ENCODE results near the gene SPNS2.

The SPNS2 gene

GRCh38 chr17:4480929-4481898, 17.5 kb upstream of the SPNS2 start:
- DNase-seq (ENCODE audit: low read depth): no peak

GRCh38 chr17:4482338-4483011, 16.2 kb upstream of the SPNS2 start:
- no peak for DNase-seq (ENCODE audit: low read depth)

DNA sequence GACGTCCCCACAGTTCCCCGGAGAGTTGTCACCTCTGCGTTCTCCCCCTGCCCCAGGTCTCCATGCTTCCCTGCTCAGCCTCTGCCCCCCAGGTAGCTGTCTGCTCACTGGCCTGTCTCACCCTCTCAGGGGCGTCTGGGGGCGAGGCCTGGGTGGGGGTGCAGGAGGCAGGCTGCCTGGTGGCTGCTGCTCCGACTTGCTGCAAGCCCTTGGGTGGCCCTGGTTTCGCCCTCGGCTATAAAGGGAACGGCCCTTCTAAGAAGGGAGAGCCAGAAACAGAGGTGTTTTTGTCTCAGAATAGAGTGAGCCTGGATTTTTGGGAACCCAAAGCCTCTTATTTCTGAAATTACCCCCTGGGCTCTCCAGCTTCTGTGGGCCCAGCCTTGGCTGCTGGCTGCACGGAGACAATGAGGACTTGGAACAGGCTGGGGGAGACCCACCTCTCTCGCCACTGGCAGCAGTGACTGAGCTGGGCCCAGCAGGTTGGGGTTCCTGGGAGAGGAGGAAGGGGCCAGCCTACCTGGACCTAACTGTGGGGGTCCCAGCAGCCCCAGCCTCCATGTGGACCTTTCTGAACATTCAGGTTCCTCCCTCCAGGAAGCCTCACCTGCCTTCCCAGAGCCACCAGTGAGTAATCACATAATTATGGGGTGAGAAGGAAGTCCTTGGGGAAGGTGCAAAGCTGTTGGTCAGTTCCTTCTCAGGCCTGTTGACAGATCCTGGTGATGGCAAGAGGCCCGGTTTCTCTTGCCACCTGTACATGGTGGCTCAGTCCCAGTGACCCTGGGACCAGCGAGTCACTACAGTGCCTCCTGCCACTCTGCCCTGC, 15.5 kb upstream of the SPNS2 start:
- no peak for DNase-seq (ENCODE audit: low read depth)

DNA sequence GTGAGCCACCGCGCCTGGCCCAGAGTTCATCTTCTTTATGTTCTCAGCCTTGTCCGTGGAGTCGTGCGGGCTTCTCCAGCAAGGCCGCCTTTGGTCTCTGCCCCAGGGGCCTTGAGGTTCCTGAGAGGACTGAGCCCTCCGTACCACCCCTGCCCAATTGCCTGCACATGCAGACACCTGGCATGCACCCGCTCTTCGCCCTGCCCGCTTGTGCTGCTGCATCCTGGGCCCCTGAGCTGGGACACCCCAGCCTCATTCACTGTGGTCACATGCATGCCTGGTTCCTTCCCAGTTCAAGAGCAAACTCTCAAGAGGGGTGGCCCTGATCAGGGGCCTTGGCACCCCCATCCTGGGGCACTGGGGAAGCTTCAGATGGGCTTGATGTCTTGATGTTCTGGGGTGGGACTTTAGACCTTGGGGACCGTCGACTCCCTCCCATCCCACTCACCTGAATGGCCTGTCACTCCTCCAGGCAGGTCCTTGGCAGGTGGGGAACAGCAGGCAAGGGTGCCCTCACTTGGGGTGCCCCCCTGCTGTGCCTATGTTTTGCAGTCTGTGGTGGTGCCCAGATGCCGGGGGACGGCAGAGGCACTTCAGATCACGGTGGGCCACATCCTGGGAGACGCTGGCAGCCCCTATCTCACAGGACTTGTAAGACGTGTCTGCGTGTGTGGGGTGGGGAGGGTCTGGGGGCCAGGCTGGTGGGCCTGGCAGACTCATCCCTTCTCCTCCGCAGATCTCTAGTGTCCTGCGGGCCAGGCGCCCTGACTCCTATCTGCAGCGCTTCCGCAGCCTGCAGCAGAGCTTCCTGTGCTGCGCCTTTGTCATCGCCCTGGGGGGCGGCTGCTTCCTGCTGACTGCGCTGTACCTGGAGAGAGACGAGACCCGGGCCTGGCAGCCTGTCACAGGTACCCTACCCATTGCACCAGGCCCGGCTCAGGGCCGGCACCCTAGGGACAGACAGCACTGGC, 12.7 kb upstream of the SPNS2 start:
- DNase-seq (ENCODE audit: low read depth): no peak

- DNase-seq (ENCODE audit: low read depth): no peak
Measured at GRCh38 chr17:4487296-4487695, 11.4 kb upstream of the SPNS2 start.

DNA sequence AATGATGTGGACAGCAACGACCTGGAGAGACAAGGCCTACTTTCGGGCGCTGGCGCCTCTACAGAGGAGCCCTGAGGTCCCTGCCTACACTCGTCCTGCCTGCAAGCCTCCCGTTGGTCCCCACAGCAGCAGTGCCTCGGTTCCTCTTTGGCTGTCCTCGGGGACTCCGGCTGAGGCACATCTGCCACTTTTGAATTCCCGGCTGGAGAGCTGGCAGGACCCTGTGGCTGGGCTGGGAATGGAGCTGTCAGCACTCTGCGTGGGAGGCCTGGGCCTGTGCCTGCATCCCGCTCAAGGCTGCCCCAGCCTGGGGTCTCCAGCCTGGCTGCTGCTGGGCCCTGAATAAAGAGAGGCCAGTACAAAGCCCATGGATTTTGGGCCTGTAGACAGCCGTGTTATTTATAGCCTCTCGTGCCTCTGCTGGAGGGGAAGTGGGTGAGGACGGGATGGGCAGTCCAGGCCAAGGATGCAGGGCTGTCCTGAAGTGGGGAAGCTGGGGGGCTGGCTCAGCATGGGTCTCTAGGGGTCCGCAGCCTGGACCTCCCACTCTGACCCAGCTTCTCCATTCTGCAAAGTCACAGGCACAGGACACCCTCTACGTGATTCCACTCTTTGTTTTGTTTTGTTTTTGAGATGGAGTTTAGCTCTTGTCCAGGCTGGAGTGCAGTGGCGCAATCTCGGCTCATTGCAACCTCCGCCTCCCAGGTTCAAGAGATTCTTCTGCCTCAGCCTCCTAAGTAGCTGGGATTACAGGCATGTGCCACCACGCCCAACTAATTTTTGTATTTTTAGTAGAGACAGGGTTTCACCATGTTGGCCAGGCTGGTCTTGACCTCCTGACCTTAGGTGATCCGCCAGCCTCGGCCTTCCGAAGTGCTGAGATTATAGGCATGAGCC, 10.6 kb upstream of the SPNS2 start:
- DNase-seq (ENCODE audit: low read depth): no peak

DNA sequence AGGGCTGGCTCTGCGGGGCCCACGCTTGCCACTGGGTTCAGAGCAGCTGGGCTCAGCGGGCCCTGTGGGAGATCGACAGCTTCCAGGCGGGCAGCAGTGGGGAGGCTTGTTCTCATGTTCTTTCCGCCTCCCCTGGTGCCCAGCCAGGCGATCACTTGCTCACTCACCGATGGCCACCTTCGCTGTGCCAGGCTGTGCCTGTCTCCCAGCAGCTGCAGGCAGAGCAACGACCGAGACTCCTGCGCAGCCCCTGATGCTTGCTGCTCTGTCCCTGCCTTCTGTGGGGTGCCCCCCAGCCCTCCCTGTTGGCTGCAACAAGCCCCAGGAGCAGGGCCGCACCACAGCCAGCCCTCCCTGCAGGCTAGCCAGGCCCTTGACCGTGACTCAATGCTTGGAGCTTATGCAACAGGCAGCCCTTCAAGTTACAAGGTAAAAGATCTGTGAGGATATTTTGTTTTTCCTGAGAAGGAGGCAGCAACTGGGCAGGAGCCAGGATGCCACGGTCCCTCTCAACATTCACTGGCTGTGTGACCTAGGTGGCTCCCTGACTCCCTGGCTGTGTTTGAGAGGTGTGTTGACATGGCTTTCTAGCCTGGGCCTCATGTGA, 9.6 kb upstream of the SPNS2 start:
- DNase-seq (ENCODE audit: low read depth): no peak

- DNase-seq (ENCODE audit: low read depth): no peak
Measured at GRCh38 chr17:4490109-4490591, 8.5 kb upstream of the SPNS2 start.

DNA sequence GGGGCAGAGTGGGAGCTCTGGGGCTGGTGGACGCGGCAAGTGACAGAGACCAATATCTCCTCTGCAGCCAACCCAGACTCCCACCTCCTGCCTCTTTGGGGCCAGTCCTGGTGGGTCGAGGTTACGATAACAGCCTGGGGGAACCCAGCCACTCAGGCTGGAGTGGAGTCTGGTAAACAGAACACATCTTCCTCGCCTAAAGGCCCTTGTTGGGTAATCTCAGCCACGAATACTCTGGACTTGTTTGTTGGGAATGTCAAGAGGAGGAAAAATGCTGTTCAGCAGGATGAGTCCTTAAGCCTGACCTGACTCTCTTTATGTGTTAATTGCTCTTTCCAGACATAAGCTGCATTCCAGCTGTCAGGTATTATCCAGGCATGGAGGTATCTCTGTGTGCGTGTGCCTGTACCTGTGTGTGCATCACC, 8.0 kb upstream of the SPNS2 start:
- DNase-seq (ENCODE audit: low read depth): no peak

DNA sequence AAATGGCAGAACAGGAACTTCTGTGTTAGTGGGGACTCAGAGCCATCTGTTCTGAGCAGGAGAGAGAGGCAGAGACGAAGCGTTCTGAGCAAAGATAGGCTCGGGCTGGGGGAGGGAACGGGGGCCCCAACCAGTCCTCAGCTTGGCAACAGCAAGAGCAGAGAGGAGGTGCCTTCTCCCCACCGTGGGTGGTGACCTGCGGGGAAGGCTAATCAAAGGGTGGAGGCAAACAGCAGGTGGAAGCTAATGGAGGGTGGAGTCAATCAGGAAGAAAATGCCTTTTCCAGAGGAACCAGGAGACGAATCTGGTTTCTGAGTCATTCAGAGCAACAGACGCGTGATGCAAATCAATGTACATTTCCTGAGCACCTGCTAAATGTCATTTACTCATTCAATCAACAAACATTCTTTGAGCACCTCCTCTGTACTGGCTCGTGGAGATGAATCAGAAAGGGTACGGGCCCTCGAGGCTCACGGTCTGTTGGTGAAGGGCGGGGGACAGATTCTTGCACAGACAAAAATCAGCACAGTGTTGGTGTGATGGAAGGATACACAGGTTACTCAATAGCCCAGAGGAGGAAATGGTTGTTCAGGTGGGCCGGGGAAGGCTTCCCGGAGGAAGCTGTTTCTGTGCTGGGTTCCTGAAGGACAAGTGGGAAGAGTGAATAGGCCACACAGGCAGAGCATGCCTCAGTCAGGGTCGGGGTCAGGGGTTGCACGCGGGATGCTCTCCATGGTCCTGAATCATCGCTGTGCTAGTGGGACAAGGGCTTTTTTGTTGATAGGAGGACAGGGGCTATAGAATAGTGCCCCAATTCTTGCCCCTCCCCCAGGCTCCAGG, 5.7 kb upstream of the SPNS2 start:
- DNase-seq (ENCODE audit: low read depth): no peak

- no peak for DNase-seq (ENCODE audit: low read depth)
Measured at GRCh38 chr17:4497101-4497824, 1.4 kb upstream of the SPNS2 start.

GRCh38 chr17:4499431-4500190, 930 bp downstream of the SPNS2 start:
- DNase-seq (ENCODE audit: low read depth): no peak

DNA sequence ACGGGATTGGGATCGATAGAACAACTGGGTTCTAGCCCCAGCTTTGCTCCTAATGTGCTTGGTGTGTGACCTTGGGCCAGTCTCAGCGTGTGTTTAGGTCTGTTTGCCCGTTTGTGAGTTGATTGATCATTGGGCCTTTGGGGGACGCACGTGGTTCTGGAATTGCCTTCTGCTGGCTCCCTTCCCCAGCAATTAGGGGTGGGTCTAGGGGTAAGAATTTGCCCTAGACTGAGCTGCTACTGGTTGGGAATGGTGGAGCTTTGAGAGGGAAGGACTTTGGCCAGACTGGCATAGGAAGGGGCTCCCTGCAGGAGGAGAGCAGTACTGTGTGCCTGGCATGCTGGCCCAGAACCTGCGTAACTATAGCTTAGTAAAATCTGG, 1.5 kb downstream of the SPNS2 start:
- DNase-seq (ENCODE audit: low read depth): no peak

- no peak for DNase-seq (ENCODE audit: low read depth)
Measured at GRCh38 chr17:4501295-4501949, 2.7 kb downstream of the SPNS2 start.

GRCh38 chr17:4502466-4503154, 3.9 kb downstream of the SPNS2 start:
- no peak for DNase-seq (ENCODE audit: low read depth)
